ENCODE results near the gene ACTG2. TPM values are rescaled to one million over a fixed set of nuclear protein-coding genes. Genes with fewer than 3 reads are reported as not detected.

The ACTG2 gene
- total RNA-seq, 1 donor from 2014 or later: 0.32 TPM

GRCh38 chr2:73891276-73891901 is 1.4 kb upstream of the ACTG2 start:
- no peaks in the 10 kb centered on the region for H3K36me3 ChIP-seq
- no peak for DNase-seq (ENCODE audit: low spot score)
- no peaks in the 10 kb centered on the region for H4K20me1 ChIP-seq (ENCODE audit: low read depth)
- Mint-ChIP-seq H3K9me3 (no peaks in the 10 kb centered on the region), H3K27ac (no peak overlapping the region), H3K4me1 (no peaks in the 10 kb centered on the region), H3K27me3 (ENCODE audit: insufficient read depth, low read depth) (peaks cover 4% of the 10 kb centered on the region), H3K36me3 (no peaks in the 10 kb centered on the region), H3K4me3 (peak overlapping the region; percentile 56)
- H3K4me3 ChIP-seq: no peak overlapping the region
- no peaks in the 10 kb centered on the region for H3K79me2 ChIP-seq (ENCODE audit: low read depth)
- no peak overlapping the region for H3K9ac ChIP-seq
- TF ChIP-seq EZH2phosphoT487 (IDR thresholded peaks at IDR 0.05) (no peak), CTCF (IDR thresholded peaks at IDR 0.05) (no peak), EZH2 (IDR thresholded peaks at IDR 0.05) (no peak)
- no peaks in the 10 kb centered on the region for H3K27me3 ChIP-seq
- no peak overlapping the region for H3K27ac ChIP-seq
- peaks cover 2% of the 10 kb centered on the region for H3K4me1 ChIP-seq
- no peaks in the 10 kb centered on the region for H3F3A ChIP-seq (ENCODE audit: low read depth)
- no peak overlapping the region for H2AFZ ChIP-seq (replicated peaks)
- no peaks in the 10 kb centered on the region for H3K9me3 ChIP-seq (ENCODE audit: low read depth)
- no peak overlapping the region for H3K4me2 ChIP-seq

GRCh38 chr2:73893764-73894474 is 1.1 kb downstream of the ACTG2 start:
- Histone ChIP-seq H2AFZ (replicated peaks) (no peak overlapping the region), H3K27ac (no peak overlapping the region), H3K4me1 (peaks cover 12% of the 10 kb centered on the region), H3K79me2 (ENCODE audit: low read depth) (no peaks in the 10 kb centered on the region), H3K4me2 (no peak overlapping the region), H3K9ac (no peak overlapping the region), H4K20me1 (ENCODE audit: low read depth) (no peaks in the 10 kb centered on the region), H3K4me3 (no peak overlapping the region), H3F3A (ENCODE audit: low read depth) (no peaks in the 10 kb centered on the region), H3K36me3 (no peaks in the 10 kb centered on the region), H3K27me3 (no peaks in the 10 kb centered on the region), H3K9me3 (ENCODE audit: low read depth) (no peaks in the 10 kb centered on the region)
- peaks cover 8% of the 10 kb centered on the region for H3K27me3 Mint-ChIP-seq (ENCODE audit: insufficient read depth, low read depth)
- no peak for DNase-seq (ENCODE audit: low spot score)
- TF ChIP-seq EZH2phosphoT487 (IDR thresholded peaks at IDR 0.05) (no peak), EZH2 (IDR thresholded peaks at IDR 0.05) (no peak), CTCF (IDR thresholded peaks at IDR 0.05) (no peak)
- H3K4me3 Mint-ChIP-seq: no peak overlapping the region
- H3K9me3 Mint-ChIP-seq: no peaks in the 10 kb centered on the region
- H3K4me1 Mint-ChIP-seq: peaks cover 4% of the 10 kb centered on the region
- H3K36me3 Mint-ChIP-seq: no peaks in the 10 kb centered on the region
- peak overlapping the region; percentile 74 for H3K27ac Mint-ChIP-seq

- Histone ChIP-seq H3K4me3 (no peak overlapping the region), H3K27ac (no peak overlapping the region), H3K4me1 (peaks cover 12% of the 10 kb centered on the region), H3K9me3 (ENCODE audit: low read depth) (no peaks in the 10 kb centered on the region), H3K4me2 (no peak overlapping the region), H3K27me3 (no peaks in the 10 kb centered on the region), H3K36me3 (no peaks in the 10 kb centered on the region), H3K79me2 (ENCODE audit: low read depth) (no peaks in the 10 kb centered on the region), H3F3A (ENCODE audit: low read depth) (no peaks in the 10 kb centered on the region), H2AFZ (replicated peaks) (no peak overlapping the region), H3K9ac (no peak overlapping the region), H4K20me1 (ENCODE audit: low read depth) (no peaks in the 10 kb centered on the region)
- H3K27me3 Mint-ChIP-seq (ENCODE audit: insufficient read depth, low read depth): peaks cover 8% of the 10 kb centered on the region
- no peaks in the 10 kb centered on the region for H3K36me3 Mint-ChIP-seq
- H3K4me1 Mint-ChIP-seq: peaks cover 4% of the 10 kb centered on the region
- H3K9me3 Mint-ChIP-seq: no peaks in the 10 kb centered on the region
- no peak for TF ChIP-seq EZH2 (IDR thresholded peaks at IDR 0.05)
- TF ChIP-seq EZH2phosphoT487 (IDR thresholded peaks at IDR 0.05): no peak
- no peak for TF ChIP-seq CTCF (IDR thresholded peaks at IDR 0.05)
- no peak overlapping the region for H3K4me3 Mint-ChIP-seq
- DNase-seq (ENCODE audit: low spot score): no peak
- H3K27ac Mint-ChIP-seq: no peak overlapping the region
Observed at GRCh38 chr2:73894475-73894850, 1.7 kb downstream of the ACTG2 start.
